SH-SY5Y (cell line): ENCODE data around the gene PSMD6.

ENCODE experiments used
- GATA2 ChIP-seq: IDR thresholded peaks from 2 replicates; pipeline ENCODE4 v1.6.1; 2011; ENCODE audit warnings: mild to moderate bottlenecking, low read depth, low read length
- GATA3 ChIP-seq: IDR thresholded peaks from 2 replicates; pipeline ENCODE4 v1.6.1; 2011; ENCODE audit warnings: low read depth, mild to moderate bottlenecking, low read length, moderate library complexity

DNA sequence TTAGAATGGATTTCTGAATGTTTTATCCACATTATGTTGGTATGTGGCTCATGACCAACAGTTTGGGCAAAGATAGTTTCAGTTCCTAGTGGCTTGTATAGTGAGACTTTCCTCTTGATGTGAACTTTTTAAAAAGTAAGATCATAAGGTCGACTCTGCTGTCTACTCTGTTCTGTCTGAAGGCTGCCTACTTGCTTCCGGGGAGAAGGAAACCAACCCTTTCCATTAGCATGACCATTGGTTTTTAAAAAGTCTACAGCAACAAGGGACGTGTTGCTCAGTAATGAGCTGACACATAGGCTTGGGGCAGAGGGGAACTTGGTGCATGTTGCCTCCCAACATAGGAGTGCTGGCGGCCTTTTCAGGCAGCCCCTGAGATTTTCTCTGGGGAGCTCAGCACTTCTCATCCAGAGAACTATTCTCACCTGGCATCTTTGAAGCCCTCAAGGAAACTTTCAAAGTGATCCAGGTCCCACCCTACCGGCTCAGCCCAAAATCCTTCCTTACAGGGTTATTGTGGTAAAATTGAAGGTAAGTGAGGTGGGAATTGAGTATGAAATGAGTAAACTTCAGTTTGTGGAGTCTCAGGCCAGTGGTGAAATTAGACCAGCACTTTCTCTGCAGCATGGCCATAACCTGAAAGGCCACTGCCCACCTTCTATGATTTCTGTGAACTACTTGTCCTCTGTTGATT lies 30.6 kb downstream of the PSMD6 start:
- TF ChIP-seq GATA2 (no peak), GATA3 (no peak)
